Astrocyte (in vitro differentiated cells and primary cell): ENCODE measurements around the gene EPS8L3. TPM values are rescaled to one million over a fixed set of nuclear protein-coding genes. Genes with fewer than 3 reads are reported as not detected.

Experiments
- DNase-seq: peaks from one replicate; pipeline ENCODE4 v3.0.0-alpha.2; 2010; ENCODE audit warnings: low read depth
- FAIRE-seq: peaks from 2 replicates; lab custom pipeline; 2011; peaks lifted over from hg19 to GRCh38; lab: Jason Lieb, UNC
- H2AFZ ChIP-seq: 2 replicates; pipeline ENCODE4 v1.6.0; 2012; ENCODE audit warnings: low read depth, low read length, inconsistent platforms
- H3K27ac ChIP-seq: 2 replicates; pipeline ENCODE4 v1.5.1; 2011; ENCODE audit warnings: low read depth, low read length, inconsistent platforms
- H3K27me3 ChIP-seq: 2 replicates; pipeline ENCODE4 v1.6.0; 2011; ENCODE audit warnings: low read length, inconsistent platforms; ENCODE audit not compliant: insufficient read depth
- H3K36me3 ChIP-seq: 2 replicates; pipeline ENCODE4 v1.5.1; 2011; ENCODE audit warnings: low read length, inconsistent platforms; ENCODE audit not compliant: insufficient read depth
- H3K4me1 ChIP-seq: 2 replicates; pipeline ENCODE4 v1.5.1; 2011; ENCODE audit warnings: low read length, inconsistent platforms; ENCODE audit not compliant: insufficient read depth
- H3K4me2 ChIP-seq: 2 replicates; pipeline ENCODE4 v1.6.0; 2012; ENCODE audit warnings: low read length, inconsistent platforms
- H3K4me3 ChIP-seq: 2 replicates; pipeline ENCODE4 v1.5.1; 2011; ENCODE audit warnings: low read depth, mild to moderate bottlenecking, low read length, inconsistent platforms; ENCODE audit not compliant: insufficient read depth
- H3K79me2 ChIP-seq: 2 replicates; pipeline ENCODE4 v1.6.0; 2012; ENCODE audit warnings: mild to moderate bottlenecking, low read length, inconsistent platforms; ENCODE audit not compliant: insufficient read depth
- H3K9ac ChIP-seq: 2 replicates; pipeline ENCODE4 v1.6.0; 2012; ENCODE audit warnings: mild to moderate bottlenecking, low read length, inconsistent platforms
- H3K9me3 ChIP-seq: 2 replicates; pipeline ENCODE4 v1.5.1; 2012; ENCODE audit warnings: low read depth, mild to moderate bottlenecking, low read length, inconsistent platforms; ENCODE audit not compliant: insufficient read depth
- H4K20me1 ChIP-seq: 2 replicates; pipeline ENCODE4 v1.6.0; 2012; ENCODE audit warnings: low read length, inconsistent platforms; ENCODE audit not compliant: insufficient read depth
- H3K27ac Mint-ChIP-seq: one replicate; pipeline ENCODE4 v1.8.0; 2021; ENCODE audit warnings: mild to moderate bottlenecking, mixed read lengths; ENCODE audit not compliant: unreplicated experiment
- H3K27me3 Mint-ChIP-seq: one replicate; pipeline ENCODE4 v1.8.0; 2021; ENCODE audit warnings: low read depth, mixed read lengths; ENCODE audit not compliant: unreplicated experiment
- H3K36me3 Mint-ChIP-seq: one replicate; pipeline ENCODE4 v1.8.0; 2021; ENCODE audit warnings: low read depth, mixed read lengths; ENCODE audit not compliant: unreplicated experiment
- H3K4me1 Mint-ChIP-seq: one replicate; pipeline ENCODE4 v1.8.0; 2021; ENCODE audit warnings: low read depth, mixed read lengths; ENCODE audit not compliant: unreplicated experiment
- H3K4me3 Mint-ChIP-seq: one replicate; pipeline ENCODE4 v1.8.0; 2021; ENCODE audit warnings: mild to moderate bottlenecking, moderate library complexity, mixed read lengths; ENCODE audit not compliant: unreplicated experiment
- H3K9me3 Mint-ChIP-seq: one replicate; pipeline ENCODE4 v1.8.0; 2021; ENCODE audit warnings: mild to moderate bottlenecking, mixed read lengths; ENCODE audit not compliant: unreplicated experiment
- CTCF ChIP-seq: IDR thresholded peaks from 2 replicates; pipeline ENCODE4 v1.5.1; 2011; ENCODE audit warnings: low read depth, mild to moderate bottlenecking, inconsistent platforms, low read length, moderate library complexity; ENCODE audit not compliant: insufficient read depth
- EZH2 ChIP-seq: IDR thresholded peaks from 2 replicates; pipeline ENCODE4 v1.6.1; 2012; ENCODE audit warnings: mild to moderate bottlenecking, low read length, inconsistent platforms; ENCODE audit not compliant: insufficient read depth
- total RNA-seq: library from RNA; stranded (reverse); gene quantifications from 2 replicates; pipeline ENCODE4 v1.2.1, GENCODE V29; 2021

The EPS8L3 gene
- total RNA-seq, 1 donor from 2014 or later, result not detected

GRCh38 chr1:109793089-109793485 lies 29.4 kb upstream of the EPS8L3 start:
- H2AFZ ChIP-seq, result no peak overlapping the region
- Mint-ChIP-seq H3K36me3 (no peaks in the 10 kb centered on the region), H3K27me3 (no peaks in the 10 kb centered on the region), H3K4me1 (peaks cover 50% of the 10 kb centered on the region), H3K4me3 (peak overlapping the region; percentile 46), H3K9me3 (no peaks in the 10 kb centered on the region), H3K27ac (peak overlapping the region; percentile 69)
- peak overlapping the region; percentile 17 for H3K9ac ChIP-seq
- H3K27ac ChIP-seq, result peak overlapping the region; percentile 29
- FAIRE-seq (no peak), DNase-seq (no peak)
- no peaks in the 10 kb centered on the region for H3K79me2 ChIP-seq
- peaks cover 44% of the 10 kb centered on the region for H3K4me1 ChIP-seq
- no peak for TF ChIP-seq EZH2
- H3K4me3 ChIP-seq, result no peak overlapping the region
- H3K9me3 ChIP-seq, result no peaks in the 10 kb centered on the region
- no peaks in the 10 kb centered on the region for H4K20me1 ChIP-seq
- H3K36me3 ChIP-seq, result no peaks in the 10 kb centered on the region
- H3K4me2 ChIP-seq, result no peak overlapping the region
- no peaks in the 10 kb centered on the region for H3K27me3 ChIP-seq

- H3K4me1 ChIP-seq, result peaks cover 44% of the 10 kb centered on the region
- H3K79me2 ChIP-seq, result no peaks in the 10 kb centered on the region
- no peak overlapping the region for H3K4me3 ChIP-seq
- H3K9ac ChIP-seq, result peak overlapping the region; percentile 51
- H4K20me1 ChIP-seq, result no peaks in the 10 kb centered on the region
- Mint-ChIP-seq H3K4me3 (no peak overlapping the region), H3K9me3 (no peaks in the 10 kb centered on the region), H3K4me1 (peaks cover 53% of the 10 kb centered on the region), H3K27me3 (no peaks in the 10 kb centered on the region), H3K27ac (peak overlapping the region; percentile 72), H3K36me3 (no peaks in the 10 kb centered on the region)
- no peaks in the 10 kb centered on the region for H3K27me3 ChIP-seq
- H3K9me3 ChIP-seq, result no peaks in the 10 kb centered on the region
- FAIRE-seq, result no peak
- peak; percentile 88 for DNase-seq
- peak overlapping the region; percentile 69 for H3K4me2 ChIP-seq
- TF ChIP-seq CTCF, result peak; percentile 18
- no peak for TF ChIP-seq EZH2
- H2AFZ ChIP-seq, result peak overlapping the region; percentile 64
- no peaks in the 10 kb centered on the region for H3K36me3 ChIP-seq
- H3K27ac ChIP-seq, result no peak overlapping the region
Observed at GRCh38 chr1:109792056-109792831, 28.5 kb upstream of the EPS8L3 start.

- Mint-ChIP-seq H3K4me1 (peaks cover 46% of the 10 kb centered on the region), H3K9me3 (no peaks in the 10 kb centered on the region), H3K36me3 (no peaks in the 10 kb centered on the region), H3K4me3 (no peak overlapping the region), H3K27ac (peak overlapping the region; percentile 18), H3K27me3 (no peaks in the 10 kb centered on the region)
- Histone ChIP-seq H3K36me3 (no peaks in the 10 kb centered on the region), H3K9ac (peak overlapping the region; percentile 41), H3K9me3 (no peaks in the 10 kb centered on the region), H3K4me1 (peaks cover 38% of the 10 kb centered on the region), H3K27me3 (no peaks in the 10 kb centered on the region), H2AFZ (peak overlapping the region; percentile 64), H3K27ac (no peak overlapping the region), H3K4me2 (peak overlapping the region; percentile 69), H4K20me1 (no peaks in the 10 kb centered on the region), H3K4me3 (no peak overlapping the region), H3K79me2 (no peaks in the 10 kb centered on the region)
- FAIRE-seq (no peak), DNase-seq (no peak)
- TF ChIP-seq EZH2 (no peak), CTCF (no peak)
Observed at GRCh38 chr1:109791495-109792043, 27.8 kb upstream of the EPS8L3 start.
